ENCODE data around the gene FAM241B. TPM values are rescaled to one million over a fixed set of nuclear protein-coding genes. Genes with fewer than 3 reads are reported as not detected.

Gene FAM241B
- total RNA-seq, 2 experiments from 2014 or later: 11.1 to 12.3 TPM

- intact Hi-C loops (cut with micrococcal nuclease): no loop called here
- Mint-ChIP-seq H3K27ac (no peak overlapping the region), H3K4me1 (ENCODE audit: low read depth) (peaks cover 11% of the 10 kb centered on the region), H3K9me3 (peaks cover 1% of the 10 kb centered on the region), H3K4me3 (no peak overlapping the region), H3K36me3 (ENCODE audit: low read depth) (no peaks in the 10 kb centered on the region), H3K27me3 (ENCODE audit: low read depth) (no peaks in the 10 kb centered on the region)
- DNase-seq: no peak
- CTCF ChIA-PET: interaction anchor here (0.5 to 1.3 kb wide), 4 partner anchors 8 to 262 kb away, joined by 3 to 5 read pairs (median 3); no protein-coding TSS in a partner anchor
These were observed 22.8 kb downstream of the FAM241B start for GRCh38 chr10:69652857-69653199.

GRCh38 chr10:69653561-69653960, 23.5 kb downstream of the FAM241B start:
- CTCF ChIA-PET: interaction anchor here (0.6 to 1.1 kb wide), 2 partner anchors 9 to 221 kb away, joined by 3 read pairs; no protein-coding TSS in a partner anchor
- no peak for DNase-seq

GRCh38 chr10:69655124-69655867, 25.2 kb downstream of the FAM241B start:
- peaks cover 11% of the 10 kb centered on the region for H3K4me1 Mint-ChIP-seq (ENCODE audit: low read depth)
- intact Hi-C loops (cut with micrococcal nuclease): no loop called here
- CTCF ChIA-PET: interaction anchor here (1.4 kb wide), 1 partner anchor 18 kb away, joined by 3 read pairs; no protein-coding TSS in a partner anchor
- no peak for DNase-seq
- peaks cover 4% of the 10 kb centered on the region for H3K27me3 Mint-ChIP-seq (ENCODE audit: low read depth)
- no peak overlapping the region for H3K27ac Mint-ChIP-seq
- peaks cover 1% of the 10 kb centered on the region for H3K9me3 Mint-ChIP-seq
- H3K4me3 Mint-ChIP-seq: no peak overlapping the region
- H3K36me3 Mint-ChIP-seq (ENCODE audit: low read depth): no peaks in the 10 kb centered on the region

More at GRCh38 chr10:69653561-69653960, 23.5 kb downstream of the FAM241B start:
- no peak overlapping the region for H3K27ac Mint-ChIP-seq
- peaks cover 4% of the 10 kb centered on the region for H3K27me3 Mint-ChIP-seq (ENCODE audit: low read depth)
- peaks cover 11% of the 10 kb centered on the region for H3K4me1 Mint-ChIP-seq (ENCODE audit: low read depth)
- no peak overlapping the region for H3K4me3 Mint-ChIP-seq
- intact Hi-C loops (cut with micrococcal nuclease): no loop called here
- no peaks in the 10 kb centered on the region for H3K36me3 Mint-ChIP-seq (ENCODE audit: low read depth)
- H3K9me3 Mint-ChIP-seq: peaks cover 1% of the 10 kb centered on the region

- Mint-ChIP-seq H3K4me3 (no peak overlapping the region), H3K4me1 (ENCODE audit: low read depth) (peaks cover 6% of the 10 kb centered on the region), H3K36me3 (ENCODE audit: low read depth) (no peaks in the 10 kb centered on the region), H3K27ac (no peak overlapping the region), H3K9me3 (peaks cover 1% of the 10 kb centered on the region), H3K27me3 (ENCODE audit: low read depth) (peaks cover 4% of the 10 kb centered on the region)
- no peak for DNase-seq
- CTCF ChIA-PET: no interaction called here
- intact Hi-C loops (cut with micrococcal nuclease): no loop called here
These were observed 26.0 kb downstream of the FAM241B start for GRCh38 chr10:69655868-69656555.

- Mint-ChIP-seq H3K27ac (no peak overlapping the region), H3K4me1 (ENCODE audit: low read depth) (no peaks in the 10 kb centered on the region), H3K27me3 (ENCODE audit: low read depth) (peaks cover 4% of the 10 kb centered on the region), H3K4me3 (no peak overlapping the region), H3K36me3 (ENCODE audit: low read depth) (no peaks in the 10 kb centered on the region), H3K9me3 (peaks cover 1% of the 10 kb centered on the region)
- intact Hi-C loops (cut with micrococcal nuclease): no loop called here
- no peak for DNase-seq
- CTCF ChIA-PET: no interaction called here
These were observed 26.8 kb downstream of the FAM241B start for GRCh38 chr10:69656742-69657269.

- no peaks in the 10 kb centered on the region for H3K36me3 Mint-ChIP-seq (ENCODE audit: low read depth)
- peaks cover 4% of the 10 kb centered on the region for H3K27me3 Mint-ChIP-seq (ENCODE audit: low read depth)
- peaks cover 1% of the 10 kb centered on the region for H3K9me3 Mint-ChIP-seq
- intact Hi-C loops (cut with micrococcal nuclease): no loop called here
- H3K4me1 Mint-ChIP-seq (ENCODE audit: low read depth): no peaks in the 10 kb centered on the region
- CTCF ChIA-PET: interaction anchor here (1.0 kb wide), 1 partner anchor 39 kb away, joined by 3 read pairs; no protein-coding TSS in a partner anchor
- H3K4me3 Mint-ChIP-seq: no peak overlapping the region
- no peak for DNase-seq
- no peak overlapping the region for H3K27ac Mint-ChIP-seq
These were observed 27.4 kb downstream of the FAM241B start for GRCh38 chr10:69657430-69657829.

- intact Hi-C loops (cut with micrococcal nuclease): no loop called here
- no peak for DNase-seq
- H3K27me3 Mint-ChIP-seq (ENCODE audit: low read depth): peaks cover 4% of the 10 kb centered on the region
- no peak overlapping the region for H3K27ac Mint-ChIP-seq
- H3K36me3 Mint-ChIP-seq (ENCODE audit: low read depth): no peaks in the 10 kb centered on the region
- H3K4me3 Mint-ChIP-seq: no peak overlapping the region
- CTCF ChIA-PET: interaction anchor here (1.0 kb wide), 1 partner anchor 39 kb away, joined by 3 read pairs; no protein-coding TSS in a partner anchor
- H3K9me3 Mint-ChIP-seq: peaks cover 1% of the 10 kb centered on the region
- H3K4me1 Mint-ChIP-seq (ENCODE audit: low read depth): no peaks in the 10 kb centered on the region
These were observed 27.8 kb downstream of the FAM241B start for GRCh38 chr10:69657866-69658265.

- Mint-ChIP-seq H3K4me1 (ENCODE audit: low read depth) (no peaks in the 10 kb centered on the region), H3K27ac (no peak overlapping the region), H3K4me3 (no peak overlapping the region), H3K36me3 (ENCODE audit: low read depth) (no peaks in the 10 kb centered on the region), H3K9me3 (no peaks in the 10 kb centered on the region), H3K27me3 (ENCODE audit: low read depth) (peaks cover 4% of the 10 kb centered on the region)
- intact Hi-C loops (cut with micrococcal nuclease): no loop called here
- no peak for DNase-seq
- CTCF ChIA-PET: interaction anchor here (0.6 to 1.3 kb wide), 6 partner anchors 15 to 1467 kb away, joined by 3 to 5 read pairs (median 3); no protein-coding TSS in a partner anchor
These were observed 29.4 kb downstream of the FAM241B start for GRCh38 chr10:69659241-69660038.

- intact Hi-C loops (cut with micrococcal nuclease): no loop called here
- no peaks in the 10 kb centered on the region for H3K36me3 Mint-ChIP-seq (ENCODE audit: low read depth)
- CTCF ChIA-PET: no interaction called here
These were observed 30.2 kb downstream of the FAM241B start for GRCh38 chr10:69660296-69660695.

GRCh38 chr10:69661414-69662172, 31.5 kb downstream of the FAM241B start:
- Mint-ChIP-seq H3K27me3 (ENCODE audit: low read depth) (peaks cover 4% of the 10 kb centered on the region), H3K27ac (no peak overlapping the region), H3K4me1 (ENCODE audit: low read depth) (no peaks in the 10 kb centered on the region), H3K4me3 (no peak overlapping the region), H3K9me3 (no peaks in the 10 kb centered on the region), H3K36me3 (ENCODE audit: low read depth) (no peaks in the 10 kb centered on the region)
- CTCF ChIA-PET: interaction anchor here (0.6 to 1.1 kb wide), 3 partner anchors 17 to 45 kb away, joined by 3 to 7 read pairs (median 5); no protein-coding TSS in a partner anchor
- no peak for DNase-seq
- intact Hi-C loops (cut with micrococcal nuclease): no loop called here

More at GRCh38 chr10:69660296-69660695, 30.2 kb downstream of the FAM241B start:
- DNase-seq: no peak
- no peak overlapping the region for H3K27ac Mint-ChIP-seq
- no peaks in the 10 kb centered on the region for H3K9me3 Mint-ChIP-seq
- no peak overlapping the region for H3K4me3 Mint-ChIP-seq
- H3K27me3 Mint-ChIP-seq (ENCODE audit: low read depth): peaks cover 4% of the 10 kb centered on the region
- no peaks in the 10 kb centered on the region for H3K4me1 Mint-ChIP-seq (ENCODE audit: low read depth)

GRCh38 chr10:69662173-69662877, 32.3 kb downstream of the FAM241B start:
- no peak for DNase-seq
- CTCF ChIA-PET: interaction anchor here (0.7 to 1.1 kb wide), 2 partner anchors 17 to 25 kb away, joined by 3 to 5 read pairs; no protein-coding TSS in a partner anchor
- intact Hi-C loops (cut with micrococcal nuclease): no loop called here
- Mint-ChIP-seq H3K4me3 (no peak overlapping the region), H3K9me3 (no peaks in the 10 kb centered on the region), H3K4me1 (ENCODE audit: low read depth) (no peaks in the 10 kb centered on the region), H3K27me3 (ENCODE audit: low read depth) (peaks cover 4% of the 10 kb centered on the region), H3K27ac (no peak overlapping the region), H3K36me3 (ENCODE audit: low read depth) (no peaks in the 10 kb centered on the region)
